HEK293 (cell line): ENCODE measurements around the gene STAC2.
A peak's percentile ranks its signal among the peaks of the same experiment; 100 is the strongest.

Experiments used
- CTCF ChIA-PET: fragments of 350-600 bp; formaldehyde crosslinking; extraction: SDS; loops from one replicate; lab custom pipeline; 2021; ENCODE audit warnings: antibody characterized with exemption; lab: Yijun Ruan, JAX
- POLR2A ChIA-PET: fragments of 300-600 bp; formaldehyde crosslinking; extraction: SDS; loops from one replicate; lab custom pipeline; 2020; ENCODE audit warnings: antibody characterized with exemption, inconsistent platforms; lab: Yijun Ruan, JAX
- H3K27ac ChIP-seq: fragments of 200-500 bp; sonication (Bioruptor generic); 2 replicates; pipeline ENCODE4 v1.5.1; 2014; ENCODE audit warnings: low read depth, low read length, control low read depth, inconsistent platforms; ENCODE audit errors: extremely low read depth
- H3K36me3 ChIP-seq, 2 experiments: fragments of 200-500 bp in 1 of 2; sonication (Bioruptor generic) in 1 of 2; 1 replicate in 1 of 2; 2 replicates in 1 of 2; pipeline ENCODE4 v1.5.1; 2014 to 2017; ENCODE audit warnings: inconsistent platforms in 2 of 2, low read length in 2 of 2; ENCODE audit not compliant: control insufficient read depth in 2 of 2, insufficient read depth in 1 of 2
- H3K4me1 ChIP-seq: fragments of 200-500 bp; sonication (Bioruptor generic); 2 replicates; pipeline ENCODE4 v1.5.1; 2014; ENCODE audit warnings: mild to moderate bottlenecking, low read length, inconsistent platforms; ENCODE audit not compliant: control insufficient read depth, insufficient read depth
- H3K4me3 ChIP-seq: 2 replicates; pipeline ENCODE4 v1.5.1; 2011; ENCODE audit warnings: low read depth, mild to moderate bottlenecking, control low read depth, low read length, moderate library complexity
- H3K9me3 ChIP-seq: fragments of 200-500 bp; sonication (Bioruptor generic); 2 replicates; pipeline ENCODE4 v1.5.1; 2014; ENCODE audit warnings: low read depth, low read length, inconsistent platforms; ENCODE audit not compliant: control insufficient read depth, insufficient read depth
- GLIS1 ChIP-seq: fragments of 450-650 bp; formaldehyde crosslinking; IDR thresholded peaks from 2 replicates; pipeline ENCODE4 v1.5.1; 2016; ENCODE audit warnings: missing biosample characterization, missing genetic modification characterization
- GLIS2 ChIP-seq: fragments of 450-650 bp; formaldehyde crosslinking; IDR thresholded peaks from 2 replicates; pipeline ENCODE4 v1.5.1; 2016; ENCODE audit warnings: missing biosample characterization, missing genetic modification characterization
- IKZF3 ChIP-seq: fragments of 450-650 bp; IDR thresholded peaks from 2 replicates; pipeline ENCODE4 v1.5.0; 2018; ENCODE audit warnings: missing biosample characterization, mild to moderate bottlenecking, missing genetic modification characterization, moderate library complexity
- PRDM1 ChIP-seq: fragments of 450-650 bp; formaldehyde crosslinking; IDR thresholded peaks from 2 replicates; pipeline ENCODE4; 2016; ENCODE audit warnings: missing biosample characterization, missing genetic modification characterization
- TRIM28 ChIP-seq: IDR thresholded peaks from 2 replicates; pipeline ENCODE4 v1.6.1; 2011; ENCODE audit warnings: low read length, control low read depth, borderline replicate concordance
- ZBTB1 ChIP-seq: fragments of 450-650 bp; formaldehyde crosslinking; IDR thresholded peaks from 2 replicates; pipeline ENCODE4 v1.5.1; 2016; ENCODE audit warnings: missing biosample characterization, missing genetic modification characterization
- ZBTB17 ChIP-seq: fragments of 450-650 bp; formaldehyde crosslinking; IDR thresholded peaks from 2 replicates; pipeline ENCODE4 v1.5.1; 2016; ENCODE audit warnings: missing biosample characterization, missing genetic modification characterization
- ZBTB20 ChIP-seq: fragments of 450-650 bp; formaldehyde crosslinking; IDR thresholded peaks from 2 replicates; pipeline ENCODE4 v1.5.1; 2016; ENCODE audit warnings: missing biosample characterization, missing genetic modification characterization
- ZBTB8A ChIP-seq: fragments of 450-650 bp; formaldehyde crosslinking; IDR thresholded peaks from 2 replicates; pipeline ENCODE4 v1.5.1; 2016; ENCODE audit warnings: missing biosample characterization, missing genetic modification characterization
- ZFP69B ChIP-seq: fragments of 450-650 bp; formaldehyde crosslinking; IDR thresholded peaks from 2 replicates; pipeline ENCODE4 v1.5.1; 2016; ENCODE audit warnings: missing biosample characterization, missing genetic modification characterization
- ZNF132 ChIP-seq: fragments of 450-650 bp; formaldehyde crosslinking; IDR thresholded peaks from 2 replicates; pipeline ENCODE4 v1.5.1; 2017; ENCODE audit warnings: missing biosample characterization, missing genetic modification characterization, borderline replicate concordance
- ZNF146 ChIP-seq: fragments of 450-650 bp; formaldehyde crosslinking; IDR thresholded peaks from 2 replicates; pipeline ENCODE4 v1.5.1; 2016; ENCODE audit warnings: missing biosample characterization, missing genetic modification characterization
- ZNF157 ChIP-seq: fragments of 450-650 bp; formaldehyde crosslinking; IDR thresholded peaks from 2 replicates; pipeline ENCODE4 v1.5.1; 2016; ENCODE audit warnings: missing biosample characterization, missing genetic modification characterization
- ZNF2 ChIP-seq: fragments of 450-650 bp; formaldehyde crosslinking; IDR thresholded peaks from 2 replicates; pipeline ENCODE4 v1.5.1; 2016; ENCODE audit warnings: missing biosample characterization, missing genetic modification characterization
- ZNF24 ChIP-seq: fragments of 450-650 bp; formaldehyde crosslinking; IDR thresholded peaks from 2 replicates; pipeline ENCODE4 v1.5.1; 2016; ENCODE audit warnings: missing biosample characterization, missing genetic modification characterization
- ZNF366 ChIP-seq: fragments of 450-650 bp; formaldehyde crosslinking; conservative IDR thresholded peaks from 2 replicates; pipeline ENCODE4 v1.5.1; 2016; ENCODE audit warnings: missing biosample characterization, missing genetic modification characterization
- ZNF391 ChIP-seq: fragments of 450-650 bp; formaldehyde crosslinking; IDR thresholded peaks from 2 replicates; pipeline ENCODE4 v1.5.1; 2016; ENCODE audit warnings: low read depth, missing biosample characterization, missing genetic modification characterization, borderline replicate concordance
- ZNF473 ChIP-seq: fragments of 450-650 bp; formaldehyde crosslinking; IDR thresholded peaks from 2 replicates; pipeline ENCODE4 v1.5.1; 2017; ENCODE audit warnings: missing biosample characterization, missing genetic modification characterization
- ZNF600 ChIP-seq: fragments of 450-650 bp; formaldehyde crosslinking; IDR thresholded peaks from 2 replicates; pipeline ENCODE4 v1.5.1; 2016; ENCODE audit warnings: missing biosample characterization, missing genetic modification characterization
- ZNF660 ChIP-seq: fragments of 450-650 bp; IDR thresholded peaks from 2 replicates; pipeline ENCODE4 v1.5.1; 2018; ENCODE audit warnings: missing biosample characterization, mild to moderate bottlenecking, missing genetic modification characterization
- TF ChIP-seq, protein P1 (sequence below): fragments of 450-650 bp; formaldehyde crosslinking; IDR thresholded peaks from 2 replicates; pipeline ENCODE4 v1.5.1; 2017; ENCODE audit warnings: missing biosample characterization, missing genetic modification characterization
- TF ChIP-seq, protein P2 (sequence below): fragments of 450-650 bp; formaldehyde crosslinking; IDR thresholded peaks from 2 replicates; pipeline ENCODE4 v1.5.1; 2016; ENCODE audit warnings: missing biosample characterization, missing genetic modification characterization
- TF ChIP-seq, protein P3 (sequence below): fragments of 450-650 bp; formaldehyde crosslinking; IDR thresholded peaks from 2 replicates; pipeline ENCODE4 v1.5.1; 2016; ENCODE audit warnings: missing biosample characterization, missing genetic modification characterization

The STAC2 gene

GRCh38 chr17:39165178-39165840, 60.4 kb downstream of the STAC2 start:
- Histone ChIP-seq H3K36me3 (no peaks in the 10 kb centered on the region), H3K4me3 (no peak overlapping the region), H3K27ac (no peak overlapping the region), H3K9me3 (no peaks in the 10 kb centered on the region), H3K4me1 (0 out of 2 replicates have a peak, but pooled peaks cover 4% of the 10 kb centered on the region)
- TF ChIP-seq, protein P1, sequence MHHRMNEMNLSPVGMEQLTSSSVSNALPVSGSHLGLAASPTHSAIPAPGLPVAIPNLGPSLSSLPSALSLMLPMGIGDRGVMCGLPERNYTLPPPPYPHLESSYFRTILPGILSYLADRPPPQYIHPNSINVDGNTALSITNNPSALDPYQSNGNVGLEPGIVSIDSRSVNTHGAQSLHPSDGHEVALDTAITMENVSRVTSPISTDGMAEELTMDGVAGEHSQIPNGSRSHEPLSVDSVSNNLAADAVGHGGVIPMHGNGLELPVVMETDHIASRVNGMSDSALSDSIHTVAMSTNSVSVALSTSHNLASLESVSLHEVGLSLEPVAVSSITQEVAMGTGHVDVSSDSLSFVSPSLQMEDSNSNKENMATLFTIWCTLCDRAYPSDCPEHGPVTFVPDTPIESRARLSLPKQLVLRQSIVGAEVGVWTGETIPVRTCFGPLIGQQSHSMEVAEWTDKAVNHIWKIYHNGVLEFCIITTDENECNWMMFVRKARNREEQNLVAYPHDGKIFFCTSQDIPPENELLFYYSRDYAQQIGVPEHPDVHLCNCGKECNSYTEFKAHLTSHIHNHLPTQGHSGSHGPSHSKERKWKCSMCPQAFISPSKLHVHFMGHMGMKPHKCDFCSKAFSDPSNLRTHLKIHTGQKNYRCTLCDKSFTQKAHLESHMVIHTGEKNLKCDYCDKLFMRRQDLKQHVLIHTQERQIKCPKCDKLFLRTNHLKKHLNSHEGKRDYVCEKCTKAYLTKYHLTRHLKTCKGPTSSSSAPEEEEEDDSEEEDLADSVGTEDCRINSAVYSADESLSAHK: no peak
- 0 out of 2 replicates have a peak, but pooled peaks have one; percentile 3 for TF ChIP-seq GLIS2 (tag by site-specific recombination)
- CTCF ChIA-PET: interaction anchor here (0.6 to 7.0 kb wide), 46 partner anchors 9 to 502 kb away, joined by 3 to 183 read pairs (median 4); partner anchors contain the start of genes PLXDC1 and STAC2
- POLR2A ChIA-PET: interaction anchor here (0.7 to 1.9 kb wide), 14 partner anchors 8 to 311 kb away, joined by 3 to 25 read pairs (median 4); partner anchors contain the start of genes LASP1, RPL19, RPL23 and STAC2

GRCh38 chr17:39164675-39165143, 61.0 kb downstream of the STAC2 start:
- no peak overlapping the region for H3K4me3 ChIP-seq
- TF ChIP-seq IKZF3 (tag by site-specific recombination): peak; percentile 90
- peak; percentile 44 for TF ChIP-seq GLIS2 (tag by site-specific recombination)
- TF ChIP-seq ZNF2 (tag by site-specific recombination): peak; percentile 83
- TF ChIP-seq ZNF473: no peak
- peak; percentile 67 for TF ChIP-seq ZFP69B
- TF ChIP-seq PRDM1 (tag by site-specific recombination): peak; percentile 80
- TF ChIP-seq ZBTB20: peak; percentile 34; the same call in 1 of the 2 replicates
- peak; percentile 94 for TF ChIP-seq ZBTB17
- no peak for TF ChIP-seq ZNF146 (tag by site-specific recombination)
- TF ChIP-seq TRIM28: 0 out of 2 replicates have a peak, but pooled peaks have one; percentile 42
- TF ChIP-seq, protein P2, sequence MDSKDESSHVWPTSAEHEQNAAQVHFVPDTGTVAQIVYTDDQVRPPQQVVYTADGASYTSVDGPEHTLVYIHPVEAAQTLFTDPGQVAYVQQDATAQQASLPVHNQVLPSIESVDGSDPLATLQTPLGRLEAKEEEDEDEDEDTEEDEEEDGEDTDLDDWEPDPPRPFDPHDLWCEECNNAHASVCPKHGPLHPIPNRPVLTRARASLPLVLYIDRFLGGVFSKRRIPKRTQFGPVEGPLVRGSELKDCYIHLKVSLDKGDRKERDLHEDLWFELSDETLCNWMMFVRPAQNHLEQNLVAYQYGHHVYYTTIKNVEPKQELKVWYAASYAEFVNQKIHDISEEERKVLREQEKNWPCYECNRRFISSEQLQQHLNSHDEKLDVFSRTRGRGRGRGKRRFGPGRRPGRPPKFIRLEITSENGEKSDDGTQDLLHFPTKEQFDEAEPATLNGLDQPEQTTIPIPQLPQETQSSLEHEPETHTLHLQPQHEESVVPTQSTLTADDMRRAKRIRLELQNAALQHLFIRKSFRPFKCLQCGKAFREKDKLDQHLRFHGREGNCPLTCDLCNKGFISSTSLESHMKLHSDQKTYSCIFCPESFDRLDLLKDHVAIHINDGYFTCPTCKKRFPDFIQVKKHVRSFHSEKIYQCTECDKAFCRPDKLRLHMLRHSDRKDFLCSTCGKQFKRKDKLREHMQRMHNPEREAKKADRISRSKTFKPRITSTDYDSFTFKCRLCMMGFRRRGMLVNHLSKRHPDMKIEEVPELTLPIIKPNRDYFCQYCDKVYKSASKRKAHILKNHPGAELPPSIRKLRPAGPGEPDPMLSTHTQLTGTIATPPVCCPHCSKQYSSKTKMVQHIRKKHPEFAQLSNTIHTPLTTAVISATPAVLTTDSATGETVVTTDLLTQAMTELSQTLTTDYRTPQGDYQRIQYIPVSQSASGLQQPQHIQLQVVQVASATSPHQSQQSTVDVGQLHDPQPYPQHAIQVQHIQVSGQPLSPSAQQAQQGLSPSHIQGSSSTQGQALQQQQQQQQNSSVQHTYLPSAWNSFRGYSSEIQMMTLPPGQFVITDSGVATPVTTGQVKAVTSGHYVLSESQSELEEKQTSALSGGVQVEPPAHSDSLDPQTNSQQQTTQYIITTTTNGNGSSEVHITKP (tag by site-specific recombination): peak; percentile 70
- TF ChIP-seq ZNF660 (tag by site-specific recombination): no peak
- no peak for TF ChIP-seq ZNF132 (tag by site-specific recombination)
- peak; percentile 58 for TF ChIP-seq GLIS1 (tag by site-specific recombination)
- TF ChIP-seq ZNF391 (tag by site-specific recombination): 0 out of 2 replicates have a peak, but pooled peaks have one; percentile 17
- TF ChIP-seq, protein P1: peak; percentile 31; the same call in 1 of the 2 replicates
- TF ChIP-seq ZNF600 (tag by site-specific recombination): peak; percentile 60
- TF ChIP-seq ZNF24 (tag by site-specific recombination): 0 out of 2 replicates have a peak, but pooled peaks have one; percentile 22
- peak; percentile 73; the same call in 1 of the 2 replicates for TF ChIP-seq ZNF366 (tag by site-specific recombination)
- no peak for TF ChIP-seq ZBTB8A (tag by site-specific recombination)
- TF ChIP-seq, protein P3, sequence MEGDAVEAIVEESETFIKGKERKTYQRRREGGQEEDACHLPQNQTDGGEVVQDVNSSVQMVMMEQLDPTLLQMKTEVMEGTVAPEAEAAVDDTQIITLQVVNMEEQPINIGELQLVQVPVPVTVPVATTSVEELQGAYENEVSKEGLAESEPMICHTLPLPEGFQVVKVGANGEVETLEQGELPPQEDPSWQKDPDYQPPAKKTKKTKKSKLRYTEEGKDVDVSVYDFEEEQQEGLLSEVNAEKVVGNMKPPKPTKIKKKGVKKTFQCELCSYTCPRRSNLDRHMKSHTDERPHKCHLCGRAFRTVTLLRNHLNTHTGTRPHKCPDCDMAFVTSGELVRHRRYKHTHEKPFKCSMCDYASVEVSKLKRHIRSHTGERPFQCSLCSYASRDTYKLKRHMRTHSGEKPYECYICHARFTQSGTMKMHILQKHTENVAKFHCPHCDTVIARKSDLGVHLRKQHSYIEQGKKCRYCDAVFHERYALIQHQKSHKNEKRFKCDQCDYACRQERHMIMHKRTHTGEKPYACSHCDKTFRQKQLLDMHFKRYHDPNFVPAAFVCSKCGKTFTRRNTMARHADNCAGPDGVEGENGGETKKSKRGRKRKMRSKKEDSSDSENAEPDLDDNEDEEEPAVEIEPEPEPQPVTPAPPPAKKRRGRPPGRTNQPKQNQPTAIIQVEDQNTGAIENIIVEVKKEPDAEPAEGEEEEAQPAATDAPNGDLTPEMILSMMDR (tag by site-specific recombination): peak; percentile 90
- no peak for TF ChIP-seq ZBTB1 (tag by site-specific recombination)
- no peak for TF ChIP-seq ZNF157

More at GRCh38 chr17:39164675-39165143, 61.0 kb downstream of the STAC2 start:
- Histone ChIP-seq H3K36me3 (no peaks in the 10 kb centered on the region), H3K27ac (no peak overlapping the region), H3K4me1 (0 out of 2 replicates have a peak, but pooled peaks cover 4% of the 10 kb centered on the region), H3K9me3 (no peaks in the 10 kb centered on the region)
- ChIA-PET POLR2A (interaction anchor here (0.7 to 1.9 kb wide), 13 partner anchors 9 to 311 kb away, joined by 3 to 25 read pairs (median 4); partner anchors contain the start of genes LASP1, RPL19, RPL23 and STAC2), CTCF (interaction anchor here (0.6 to 7.0 kb wide), 51 partner anchors 9 to 1863 kb away, joined by 3 to 183 read pairs (median 4); partner anchors contain the start of genes CDK12, PLXDC1 and STAC2)
